A549 (cell line): ENCODE measurements around the gene IMPDH2. TPM values are rescaled to one million over a fixed set of nuclear protein-coding genes. Genes with fewer than 3 reads are reported as not detected.

Source experiments
- ATAC-seq, 2 experiments: fragments of 200-7000 bp in 1 of 2; fragments of >200 bp in 1 of 2; cut with Nextera tagmentation in 1 of 2; cut with Tn5 transposase in 1 of 2; 3 replicates each; pipeline versions ENCODE4 v1.8.0 to v1.9.1; 2018 to 2020; ENCODE audit warnings: mild to moderate bottlenecking in 1 of 2, moderate library complexity in 1 of 2
- CTCF ChIA-PET: fragments of 300-600 bp; sonication (Branson Sonifier 250); formaldehyde crosslinking; extraction: SDS; loops from one replicate; lab custom pipeline; 2021; ENCODE audit warnings: antibody characterized with exemption, inconsistent platforms; lab: Yijun Ruan, JAX
- POLR2A ChIA-PET: fragments of 350-600 bp; formaldehyde crosslinking; extraction: SDS; loops from one replicate; lab custom pipeline; 2021; ENCODE audit warnings: antibody characterized with exemption, inconsistent platforms; lab: Yijun Ruan, JAX
- DNase-seq, 2 experiments: peaks; one replicate each; pipeline versions ENCODE4 v3.0.0 to v3.0.0-alpha.2; 2011 to 2016; ENCODE audit warnings: low read depth in 1 of 2, low spot score in 1 of 2
- FAIRE-seq: peaks from 2 replicates; lab custom pipeline; 2011; peaks lifted over from hg19 to GRCh38; lab: Jason Lieb, UNC
- H3K27ac ChIP-seq, 2 experiments: fragments of >200 bp; sonication (Bioruptor Twin); formaldehyde crosslinking; 3 replicates each; pipeline ENCODE4 v1.5.1; 2016 to 2017
- H3K4me1 ChIP-seq: fragments of >200 bp; sonication (Bioruptor Twin); formaldehyde crosslinking; 3 replicates; pipeline ENCODE4 v1.6.1; 2016
- H3K4me2 ChIP-seq: fragments of >200 bp; sonication (Bioruptor Twin); formaldehyde crosslinking; 3 replicates; pipeline ENCODE4 v1.6.1; 2016
- H3K4me3 ChIP-seq: fragments of >200 bp; sonication (Bioruptor Twin); formaldehyde crosslinking; 3 replicates; pipeline ENCODE4 v1.5.1; 2016
- H3K9me3 ChIP-seq: fragments of >200 bp; sonication (Bioruptor Twin); formaldehyde crosslinking; 3 replicates; pipeline ENCODE4 v1.6.1; 2016
- CBX2 ChIP-seq: fragments of 200-600 bp; sonication (generic); IDR thresholded peaks from 2 replicates; pipeline ENCODE4 v1.6.1; 2016; ENCODE audit warnings: low read depth, mild to moderate bottlenecking, borderline replicate concordance
- CEBPB ChIP-seq, 2 experiments: fragments of >200 bp in 1 of 2; sonication (Bioruptor Twin) in 1 of 2; formaldehyde crosslinking in 1 of 2; IDR thresholded peaks; 2 replicates each; pipeline ENCODE4 v1.6.1; 2012 to 2016
- EHMT2 ChIP-seq: fragments of 200-600 bp; sonication (generic); IDR thresholded peaks from 2 replicates; pipeline ENCODE4 v1.6.1; 2016; ENCODE audit warnings: antibody characterized with exemption, low read depth, mild to moderate bottlenecking, moderate library complexity
- EP300 ChIP-seq, 2 experiments: fragments of >200 bp; sonication (Bioruptor Twin); formaldehyde crosslinking; IDR thresholded peaks; 2 replicates in 1 of 2; 3 replicates in 1 of 2; pipeline ENCODE4 v1.6.1; 2016 to 2017
- FOSB ChIP-seq: fragments of 250-450 bp; sonication (Bioruptor Pico); IDR thresholded peaks from 2 replicates; pipeline ENCODE4 v1.5.0; 2020; ENCODE audit warnings: mild to moderate bottlenecking, moderate library complexity
- FOSL2 ChIP-seq, 2 experiments: fragments of 450-650 bp in 1 of 2; fragments of >200 bp in 1 of 2; sonication (Bioruptor Twin) in 1 of 2; formaldehyde crosslinking; IDR thresholded peaks; 2 replicates each; pipeline versions ENCODE4 v1.5.0 to v1.6.1; 2016 to 2020; ENCODE audit warnings: mild to moderate bottlenecking in 1 of 2, moderate library complexity in 1 of 2
- HDAC2 ChIP-seq: fragments of 200-600 bp; sonication (generic); IDR thresholded peaks from 2 replicates; pipeline ENCODE4 v1.6.1; 2016
- JUN ChIP-seq, 2 experiments: fragments of >200 bp; sonication (Bioruptor Twin); formaldehyde crosslinking; IDR thresholded peaks; 2 replicates in 1 of 2; 3 replicates in 1 of 2; pipeline ENCODE4 v1.6.1; 2016 to 2017
- MAZ ChIP-seq: fragments of 150-350 bp; IDR thresholded peaks from 2 replicates; pipeline ENCODE4 v1.6.1; 2014; ENCODE audit warnings: antibody characterized with exemption, low read depth, low read length, borderline replicate concordance
- MYC ChIP-seq: IDR thresholded peaks from 2 replicates; pipeline ENCODE4 v1.6.1; 2012; ENCODE audit warnings: mild to moderate bottlenecking, inconsistent platforms, low read length, improper control_type of control experiment, borderline replicate concordance
- NFE2L2 ChIP-seq: fragments of 150-350 bp; conservative IDR thresholded peaks from 2 replicates; pipeline ENCODE4 v1.6.1; 2014; ENCODE audit warnings: low read length
- PHF8 ChIP-seq: fragments of 200-600 bp; sonication (generic); IDR thresholded peaks from 2 replicates; pipeline ENCODE4 v1.6.1; 2016; ENCODE audit warnings: low read depth, mild to moderate bottlenecking, antibody characterized with exemption, moderate library complexity, borderline replicate concordance
- POLR2A ChIP-seq: IDR thresholded peaks from 2 replicates; pipeline ENCODE4 v1.6.1; 2012; ENCODE audit warnings: mild to moderate bottlenecking, low read length
- SMC3 ChIP-seq: fragments of >200 bp; sonication (Bioruptor Twin); formaldehyde crosslinking; IDR thresholded peaks from 3 replicates; pipeline ENCODE4 v1.6.1; 2018; ENCODE audit warnings: inconsistent platforms
- SREBF2 ChIP-seq: fragments of 450-650 bp; IDR thresholded peaks from 2 replicates; pipeline ENCODE4 v1.6.1; 2014; ENCODE audit warnings: mild to moderate bottlenecking, moderate library complexity
- TFCP2L1 ChIP-seq: fragments of 250-450 bp; sonication (Bioruptor Pico); IDR thresholded peaks from 2 replicates; pipeline ENCODE4 v1.5.0; 2021; ENCODE audit warnings: mild to moderate bottlenecking
- WGBS: methylation state at CpG from one replicate; pipeline ENCODE4 v1.1.6; 2017; ENCODE audit errors: missing lambda C conversion rate; 5-methylcytosine and 5-hydroxymethylcytosine counted together
- polyA plus RNA-seq, 4 experiments: library from polyadenylated mRNA; depleted of rRNA in 3 of 4; stranded (reverse); fragments of >200 nt; fragmentation: RNase III in 1 of 4; extraction: RNeasy Plus Mini Kit Qiagen cat#74134 plus additional on column Dnase treatment in 1 of 4; gene quantifications; 2 replicates in 3 of 4; 3 replicates in 1 of 4; pipeline ENCODE4 v1.2.3, GENCODE V29; 2011 to 2017
- TF ChIP-seq, protein P1 (sequence below): IDR thresholded peaks from 2 replicates; pipeline ENCODE4 v1.6.1; 2012
- TF ChIP-seq, protein P2 (sequence below): IDR thresholded peaks from 2 replicates; pipeline ENCODE4 v1.6.1; 2012
- TF ChIP-seq, protein P3 (sequence below): IDR thresholded peaks from 2 replicates; pipeline ENCODE4 v1.6.1; 2012; ENCODE audit warnings: low read depth, borderline replicate concordance
- TF ChIP-seq, protein P4 (sequence below): fragments of 250-450 bp; sonication (Bioruptor Pico); IDR thresholded peaks from 2 replicates; pipeline ENCODE4 v1.5.0; 2020; ENCODE audit warnings: low read depth, mild to moderate bottlenecking, moderate library complexity

Gene IMPDH2
- polyA plus RNA-seq, 2 of the 4 experiments (the other 2 are of a cell fraction): 175 to 212 TPM

DNA sequence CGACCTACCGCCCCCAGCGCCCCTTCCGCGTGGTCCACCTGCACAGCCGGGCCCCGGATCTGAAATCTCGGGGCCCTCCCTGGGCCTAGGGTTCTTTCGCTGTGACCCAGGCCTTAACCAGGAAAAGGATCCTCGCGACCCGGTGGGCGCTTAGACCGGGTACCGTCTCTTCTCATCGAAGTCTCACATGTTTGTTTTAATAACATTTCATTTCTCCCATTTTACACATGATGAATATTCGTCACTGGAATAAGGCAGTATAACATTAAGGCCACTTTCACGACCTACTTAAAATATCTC lies 10.5 kb downstream of the IMPDH2 start:
- Histone ChIP-seq H3K27ac (peak overlapping the region; percentile 83 to 93), H3K9me3 (no peaks in the 10 kb centered on the region), H3K4me3 (peak overlapping the region; percentile 84), H3K4me1 (peaks cover 25% of the 10 kb centered on the region), H3K4me2 (peak overlapping the region; percentile 73)
- ChIA-PET POLR2A (interaction anchor here (0.7 to 3.3 kb wide), 2 partner anchors 12 to 75 kb away, joined by 3 to 26 read pairs; partner anchors contain the start of genes QRICH1 and WDR6), CTCF (interaction anchor here (8.1 to 30.1 kb wide), 2 partner anchors 11 to 27 kb away, joined by 65 to 385 read pairs; partner anchors contain the start of genes P4HTM and WDR6)
- 4% methylated on average over 9 of the region's 18 CpGs for WGBS
- FAIRE-seq (no peak), ATAC-seq (no peak), DNase-seq (no peak)
- TF ChIP-seq PHF8 (peak; percentile 8), JUN (IDR thresholded peaks at IDR 0.05) (0 out of 5 replicates have a peak, but pooled peaks have one; percentile 17 to 49), FOSB (CRISPR knock-in tag) (no peak)

DNA sequence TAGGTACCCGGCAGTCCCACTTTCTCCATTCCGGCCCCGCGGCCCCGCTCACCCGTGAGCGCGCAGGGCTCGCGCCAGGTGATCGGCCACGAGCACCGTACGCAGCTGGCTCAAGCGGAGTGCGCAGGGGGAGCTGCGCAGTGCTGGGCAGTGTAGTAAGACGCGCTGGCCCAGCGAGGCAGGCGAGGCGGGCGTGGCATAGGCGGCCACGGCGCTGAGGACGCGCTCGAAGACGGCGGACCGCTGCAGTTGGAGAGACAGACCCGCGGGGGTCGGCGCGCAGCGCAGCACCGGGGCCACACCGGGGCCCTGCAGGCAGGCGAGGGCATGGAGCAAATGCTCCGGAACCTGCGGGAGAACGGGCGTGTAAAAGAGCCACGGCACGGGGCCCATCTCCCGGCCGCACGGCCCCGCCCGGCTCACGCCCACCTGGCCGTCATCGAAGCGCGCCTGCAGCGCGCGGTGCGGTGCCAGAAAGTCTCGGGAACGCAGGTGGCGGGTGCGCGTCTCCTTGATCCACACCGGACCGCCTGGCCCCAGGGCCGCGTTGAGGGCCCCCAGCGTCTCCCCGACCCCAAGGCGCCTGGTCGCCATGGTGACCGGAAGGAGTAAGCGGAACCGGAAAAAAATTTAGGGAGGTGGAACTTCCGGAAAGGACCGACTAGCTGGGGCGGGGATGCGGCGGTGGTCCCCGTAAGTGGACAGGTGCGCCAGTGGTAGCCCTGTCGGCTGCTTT lies 11.1 kb downstream of the IMPDH2 start, which contains the start of gene DALRD3:
DALRD3 (minus strand) TSS at position 610 of the 736 bp plus-strand sequence; CDS start at position 594, 16 bp downstream.
- FAIRE-seq (no peak), ATAC-seq (peak; percentile 15 to 57; a peak in 3 of 6 replicates), DNase-seq (peak; percentile 33 to 72)
- TF ChIP-seq MAZ (no peak), NFE2L2 (no peak), PHF8 (peak; percentile 73), POLR2A (peak; percentile 40), EHMT2 (no peak), JUN (IDR thresholded peaks at IDR 0.05) (peak; percentile 14 to 79; a peak in 3 of 5 replicates), FOSL2 (IDR thresholded peaks at IDR 0.05) (no peak), FOSL2 (CRISPR knock-in tag; IDR thresholded peaks at IDR 0.05) (no peak)
- TF ChIP-seq, protein P1, sequence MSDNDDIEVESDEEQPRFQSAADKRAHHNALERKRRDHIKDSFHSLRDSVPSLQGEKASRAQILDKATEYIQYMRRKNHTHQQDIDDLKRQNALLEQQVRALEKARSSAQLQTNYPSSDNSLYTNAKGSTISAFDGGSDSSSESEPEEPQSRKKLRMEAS: peak; percentile 54; the same call in 1 of the 2 replicates
- TF ChIP-seq, protein P2, sequence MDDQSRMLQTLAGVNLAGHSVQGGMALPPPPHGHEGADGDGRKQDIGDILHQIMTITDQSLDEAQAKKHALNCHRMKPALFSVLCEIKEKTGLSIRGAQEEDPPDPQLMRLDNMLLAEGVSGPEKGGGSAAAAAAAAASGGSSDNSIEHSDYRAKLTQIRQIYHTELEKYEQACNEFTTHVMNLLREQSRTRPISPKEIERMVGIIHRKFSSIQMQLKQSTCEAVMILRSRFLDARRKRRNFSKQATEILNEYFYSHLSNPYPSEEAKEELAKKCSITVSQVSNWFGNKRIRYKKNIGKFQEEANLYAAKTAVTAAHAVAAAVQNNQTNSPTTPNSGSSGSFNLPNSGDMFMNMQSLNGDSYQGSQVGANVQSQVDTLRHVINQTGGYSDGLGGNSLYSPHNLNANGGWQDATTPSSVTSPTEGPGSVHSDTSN: peak; percentile 47; the same call in 1 of the 2 replicates
- TF ChIP-seq, protein P3, sequence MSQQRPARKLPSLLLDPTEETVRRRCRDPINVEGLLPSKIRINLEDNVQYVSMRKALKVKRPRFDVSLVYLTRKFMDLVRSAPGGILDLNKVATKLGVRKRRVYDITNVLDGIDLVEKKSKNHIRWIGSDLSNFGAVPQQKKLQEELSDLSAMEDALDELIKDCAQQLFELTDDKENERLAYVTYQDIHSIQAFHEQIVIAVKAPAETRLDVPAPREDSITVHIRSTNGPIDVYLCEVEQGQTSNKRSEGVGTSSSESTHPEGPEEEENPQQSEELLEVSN: peak; percentile 42; the same call in 1 of the 2 replicates
- H3K9me3 ChIP-seq: no peaks in the 10 kb centered on the region
- H3K4me3 ChIP-seq: peak within 1 kb of the TSS; percentile 84
- POLR2A ChIA-PET: interaction anchor here (0.5 to 3.3 kb wide), 7 partner anchors 11 to 808 kb away, joined by 3 to 26 read pairs (median 3); partner anchors contain the start of genes P4HTM, QRICH1, USP19 and WDR6
- WGBS: 3% methylated on average over 36 of the region's 85 CpGs
- peak within 1 kb of the TSS; percentile 73 for H3K4me2 ChIP-seq
- CTCF ChIA-PET: interaction anchor here (8.1 to 30.1 kb wide), 2 partner anchors 10 to 27 kb away, joined by 65 to 385 read pairs; partner anchors contain the start of genes P4HTM and WDR6
- peak within 1 kb of the TSS; percentile 83 to 93 for H3K27ac ChIP-seq
- H3K4me1 ChIP-seq: peaks cover 20% of the 10 kb centered on the region

DNA sequence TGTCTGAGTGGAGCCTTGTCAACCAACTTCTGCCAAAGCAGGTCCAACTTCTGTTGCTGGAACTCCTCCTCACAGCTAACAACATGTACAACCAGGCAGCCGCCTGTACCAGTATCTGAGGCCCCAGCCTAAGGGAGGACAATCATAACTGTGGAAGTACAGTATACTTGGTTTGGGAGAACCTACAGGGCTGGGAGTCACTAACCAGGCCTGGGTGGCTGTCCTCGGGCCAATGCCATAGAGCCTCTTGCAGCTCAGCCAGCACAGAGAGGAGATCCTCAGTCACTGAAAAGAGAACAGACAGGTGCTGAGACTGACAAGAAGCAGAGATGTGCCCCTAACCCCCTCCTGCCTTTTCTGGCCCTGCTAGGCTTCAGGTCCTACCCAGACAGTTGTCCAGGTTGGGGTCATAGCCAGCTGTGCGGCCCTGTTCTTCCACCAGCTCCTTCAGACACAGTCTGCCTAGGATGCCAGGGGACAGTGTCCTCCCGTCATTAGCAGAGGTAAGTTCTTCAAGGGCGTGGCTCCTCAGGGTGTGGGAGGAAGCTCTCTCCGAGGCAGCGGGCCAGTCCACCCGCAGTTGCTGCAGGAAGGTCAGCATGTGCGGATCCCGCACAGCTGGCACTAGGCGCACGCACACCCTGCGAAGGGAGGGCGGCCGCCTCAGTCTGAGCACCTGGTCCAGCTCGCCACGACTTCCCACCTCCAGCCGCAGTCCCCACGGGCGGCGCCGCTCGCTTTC lies 11.8 kb downstream of the IMPDH2 start:
- H3K4me1 ChIP-seq: peaks cover 17% of the 10 kb centered on the region
- ChIA-PET CTCF (interaction anchor here (0.5 to 30.1 kb wide), 3 partner anchors 9 to 449 kb away, joined by 3 to 385 read pairs (median 65); partner anchors contain the start of genes P4HTM and WDR6), POLR2A (interaction anchor here (0.5 to 3.3 kb wide), 6 partner anchors 10 to 809 kb away, joined by 3 to 26 read pairs (median 4); partner anchors contain the start of genes P4HTM, QRICH1 and WDR6)
- ATAC-seq: no peak; a peak in 1 of 6 replicates
- H3K9me3 ChIP-seq: no peaks in the 10 kb centered on the region
- H3K4me3 ChIP-seq: peak overlapping the region; percentile 84
- DNase-seq: no peak
- peak overlapping the region; percentile 83 to 93 for H3K27ac ChIP-seq
- no peak for TF ChIP-seq MYC
- TF ChIP-seq, protein P4, sequence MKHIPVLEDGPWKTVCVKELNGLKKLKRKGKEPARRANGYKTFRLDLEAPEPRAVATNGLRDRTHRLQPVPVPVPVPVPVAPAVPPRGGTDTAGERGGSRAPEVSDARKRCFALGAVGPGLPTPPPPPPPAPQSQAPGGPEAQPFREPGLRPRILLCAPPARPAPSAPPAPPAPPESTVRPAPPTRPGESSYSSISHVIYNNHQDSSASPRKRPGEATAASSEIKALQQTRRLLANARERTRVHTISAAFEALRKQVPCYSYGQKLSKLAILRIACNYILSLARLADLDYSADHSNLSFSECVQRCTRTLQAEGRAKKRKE: no peak
- TF ChIP-seq HDAC2: no peak
- TF ChIP-seq CEBPB (IDR thresholded peaks at IDR 0.05): no peak
- no peak for TF ChIP-seq SREBF2
- TF ChIP-seq TFCP2L1 (CRISPR knock-in tag): no peak
- no peak for TF ChIP-seq CBX2
- TF ChIP-seq SMC3: no peak
- no peak for TF ChIP-seq EP300 (IDR thresholded peaks at IDR 0.05)
- no peak for FAIRE-seq
- WGBS: 67% methylated on average over 2 of the region's 23 CpGs
- H3K4me2 ChIP-seq: peak overlapping the region; percentile 73
